ENCODE measurements around the gene IL22RA1. TPM values are rescaled to one million over a fixed set of nuclear protein-coding genes. Genes with fewer than 3 reads are reported as not detected.

The IL22RA1 gene
- polyA plus RNA-seq, 1 donor from 2014 or later = not detected

- Histone ChIP-seq H3K9me2 (ENCODE audit: insufficient read depth, low read length) (no peaks in the 10 kb centered on the region), H3K36me3 (ENCODE audit: insufficient read depth, low read length) (no peaks in the 10 kb centered on the region), H3K9ac (ENCODE audit: low read length) (no peak overlapping the region), H3K27ac (ENCODE audit: low read length) (no peak overlapping the region), H3F3A (ENCODE audit: insufficient read depth, low read length, poor library complexity, severe bottlenecking) (no peaks in the 10 kb centered on the region), H4K20me1 (ENCODE audit: insufficient read depth) (no peaks in the 10 kb centered on the region), H3K9me3 (ENCODE audit: low read length) (no peaks in the 10 kb centered on the region), H3K4me2 (ENCODE audit: low read length) (no peak overlapping the region), H3K27me3 (ENCODE audit: insufficient read depth, low read depth, low read length) (no peaks in the 10 kb centered on the region), H3K79me2 (replicated peaks; ENCODE audit: insufficient read depth, low read length) (no peaks in the 10 kb centered on the region), H3K4me3 (ENCODE audit: low read length) (no peak overlapping the region), H2AFZ (ENCODE audit: low read depth, low read length) (no peak overlapping the region)
- TF ChIP-seq SMC3 (conservative IDR thresholded peaks at IDR 0.05; ENCODE audit: poor library complexity) (no peak), EZH2 (IDR thresholded peaks at IDR 0.05; ENCODE audit: borderline replicate concordance, insufficient read depth, low read length, poor library complexity, severe bottlenecking) (no peak), EP300 (conservative IDR thresholded peaks at IDR 0.05; ENCODE audit: poor library complexity, severe bottlenecking) (no peak), TAF1 (IDR thresholded peaks at IDR 0.05; ENCODE audit: low read depth) (no peak), RAD21 (conservative IDR thresholded peaks at IDR 0.05) (no peak), CTCF (IDR thresholded peaks at IDR 0.05; ENCODE audit: poor library complexity, severe bottlenecking) (no peak), REST (IDR thresholded peaks at IDR 0.05; ENCODE audit: borderline replicate concordance) (no peak), MXI1 (conservative IDR thresholded peaks at IDR 0.05; ENCODE audit: poor library complexity, severe bottlenecking) (no peak), POLR2AphosphoS5 (IDR thresholded peaks at IDR 0.05) (no peak)
Observed at GRCh38 chr1:24092979-24093378, 50.0 kb downstream of the IL22RA1 start.

- Histone ChIP-seq H3K4me3 (ENCODE audit: low read length) (no peak overlapping the region), H3K9me2 (ENCODE audit: insufficient read depth, low read length) (no peaks in the 10 kb centered on the region), H3K36me3 (ENCODE audit: insufficient read depth, low read length) (no peaks in the 10 kb centered on the region), H3K9me3 (ENCODE audit: low read length) (no peaks in the 10 kb centered on the region), H4K20me1 (ENCODE audit: insufficient read depth) (no peaks in the 10 kb centered on the region), H3K79me2 (replicated peaks; ENCODE audit: insufficient read depth, low read length) (no peaks in the 10 kb centered on the region), H3F3A (ENCODE audit: insufficient read depth, low read length, poor library complexity, severe bottlenecking) (no peaks in the 10 kb centered on the region), H3K4me2 (ENCODE audit: low read length) (no peak overlapping the region), H3K27me3 (ENCODE audit: insufficient read depth, low read depth, low read length) (no peaks in the 10 kb centered on the region), H3K9ac (ENCODE audit: low read length) (no peak overlapping the region), H2AFZ (ENCODE audit: low read depth, low read length) (no peak overlapping the region), H3K27ac (ENCODE audit: low read length) (no peak overlapping the region)
- TF ChIP-seq POLR2AphosphoS5 (IDR thresholded peaks at IDR 0.05) (no peak), RAD21 (conservative IDR thresholded peaks at IDR 0.05) (no peak), EP300 (conservative IDR thresholded peaks at IDR 0.05; ENCODE audit: poor library complexity, severe bottlenecking) (no peak), CTCF (IDR thresholded peaks at IDR 0.05; ENCODE audit: poor library complexity, severe bottlenecking) (no peak), REST (IDR thresholded peaks at IDR 0.05; ENCODE audit: borderline replicate concordance) (no peak), EZH2 (IDR thresholded peaks at IDR 0.05; ENCODE audit: borderline replicate concordance, insufficient read depth, low read length, poor library complexity, severe bottlenecking) (no peak), SMC3 (conservative IDR thresholded peaks at IDR 0.05; ENCODE audit: poor library complexity) (no peak), TAF1 (IDR thresholded peaks at IDR 0.05; ENCODE audit: low read depth) (no peak), MXI1 (conservative IDR thresholded peaks at IDR 0.05; ENCODE audit: poor library complexity, severe bottlenecking) (no peak)
Observed at GRCh38 chr1:24091971-24092482, 50.9 kb downstream of the IL22RA1 start.
